ENCODE measurements around the gene SKIDA1.

SKIDA1 gene

DNA sequence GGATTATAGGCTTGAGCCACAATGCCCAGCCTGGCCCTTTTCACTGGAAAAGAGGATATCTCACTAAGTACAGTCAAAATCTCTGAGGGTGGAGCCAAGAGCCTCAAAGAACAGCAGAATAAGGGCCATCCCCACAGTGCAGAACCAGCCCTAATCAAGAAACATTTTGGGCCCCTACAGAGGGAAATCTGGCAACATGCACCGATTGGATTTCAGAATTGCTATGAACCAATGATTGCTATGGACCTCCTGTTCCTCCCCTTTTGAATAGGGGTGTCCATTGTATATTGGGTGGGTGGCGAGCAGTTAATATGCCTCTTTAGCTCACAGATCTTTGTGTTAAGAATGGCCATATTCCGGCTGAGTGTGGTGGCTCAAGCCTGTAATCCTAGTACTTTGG lies 42.7 kb downstream of the SKIDA1 start:
- no peak for DNase-seq (ENCODE audit: low read depth)

DNA sequence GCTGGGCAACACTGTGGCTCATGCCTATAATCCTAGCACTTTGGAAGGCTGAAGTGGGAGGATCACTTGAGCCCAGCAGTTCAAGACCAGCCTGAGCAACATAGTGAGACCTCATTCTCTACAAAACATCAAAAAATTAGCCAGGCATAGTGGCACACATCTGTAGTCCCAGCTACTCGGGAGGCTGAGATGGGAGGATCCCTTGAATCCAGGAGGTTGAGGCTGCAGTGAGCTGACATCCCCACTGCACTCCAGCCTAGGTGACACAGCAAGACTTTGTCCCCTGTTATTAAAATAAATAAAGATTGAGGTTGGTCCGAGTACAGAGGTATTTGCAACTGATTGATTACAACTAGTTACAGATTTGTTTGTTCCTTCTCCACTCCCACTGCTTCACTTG lies 44.1 kb downstream of the SKIDA1 start:
- DNase-seq (ENCODE audit: low read depth) = no peak

DNA sequence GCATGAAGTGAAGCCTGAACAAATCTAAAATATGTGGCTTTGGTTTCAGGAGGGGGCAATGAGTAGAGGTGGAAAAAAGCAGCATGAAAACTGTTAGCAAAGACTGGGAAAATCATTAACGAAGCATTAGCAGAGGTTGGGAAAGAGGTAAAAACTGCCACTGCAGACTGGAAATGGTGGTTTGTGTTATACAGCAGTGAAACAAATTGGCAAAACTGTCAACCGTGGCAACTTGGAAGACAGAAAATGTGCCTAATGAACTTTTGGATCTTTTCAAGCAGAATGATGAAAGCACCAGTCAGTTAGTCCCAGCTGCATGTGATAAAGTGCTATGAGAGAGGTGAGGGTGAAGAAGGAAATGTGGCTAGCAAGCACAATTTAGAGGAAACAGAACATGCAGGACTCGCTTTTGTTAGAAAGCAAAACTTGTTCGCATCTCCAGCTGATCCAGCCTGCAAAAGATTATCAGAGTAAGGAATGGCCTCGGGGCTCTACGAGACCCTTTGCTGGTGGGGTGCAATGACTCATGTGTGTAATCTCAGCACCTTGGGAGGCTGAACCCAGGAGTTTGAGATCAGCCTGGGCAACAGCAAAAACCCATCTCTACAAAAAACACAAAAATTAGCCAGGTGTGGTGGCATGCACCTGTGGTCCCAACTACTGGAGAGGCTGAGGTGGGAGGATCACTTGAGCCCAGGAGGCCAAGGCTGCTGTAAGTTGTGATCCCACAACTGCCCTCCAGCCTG lies 45.7 kb downstream of the SKIDA1 start:
- no peak for DNase-seq (ENCODE audit: low read depth)

DNA sequence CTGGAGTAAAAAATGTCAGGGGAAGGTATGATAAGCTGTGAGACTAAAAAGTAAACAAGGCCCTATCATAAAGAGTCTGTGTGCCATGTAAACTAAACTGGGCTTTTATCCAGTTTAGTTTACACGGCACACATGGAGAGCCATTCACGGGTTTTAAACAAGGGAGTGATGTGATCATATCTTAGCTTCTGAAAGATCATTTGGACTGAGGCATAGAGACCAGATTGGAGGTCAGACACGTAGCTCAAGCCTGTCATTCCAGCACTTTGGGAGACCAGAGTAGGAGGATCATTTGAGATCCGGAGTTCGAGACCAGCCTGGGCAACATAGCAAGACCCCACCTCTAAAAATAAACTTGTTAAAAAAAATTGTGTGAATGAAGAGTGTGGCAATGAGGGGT lies 50.1 kb downstream of the SKIDA1 start:
- DNase-seq (ENCODE audit: low read depth) = no peak

DNA sequence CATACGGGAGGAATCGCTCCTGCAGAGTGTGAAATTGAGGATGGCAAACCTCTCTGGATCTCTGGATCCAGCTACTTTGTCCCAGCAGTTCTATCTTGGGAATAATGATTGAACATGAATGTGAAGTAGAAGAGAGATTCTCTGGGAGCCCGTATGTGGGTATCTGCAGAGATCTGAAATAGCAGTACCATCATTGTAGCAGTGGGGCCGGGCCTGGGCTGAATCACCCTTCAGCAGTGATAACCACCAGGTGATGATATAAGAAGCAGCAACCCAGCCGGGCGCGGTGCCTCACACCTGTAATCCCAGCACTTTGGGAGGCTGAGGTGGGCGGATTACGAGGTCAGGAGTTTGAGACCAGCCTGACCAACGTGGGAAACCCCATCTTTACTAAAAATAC lies 51.9 kb downstream of the SKIDA1 start:
- DNase-seq (ENCODE audit: low read depth) = no peak

DNA sequence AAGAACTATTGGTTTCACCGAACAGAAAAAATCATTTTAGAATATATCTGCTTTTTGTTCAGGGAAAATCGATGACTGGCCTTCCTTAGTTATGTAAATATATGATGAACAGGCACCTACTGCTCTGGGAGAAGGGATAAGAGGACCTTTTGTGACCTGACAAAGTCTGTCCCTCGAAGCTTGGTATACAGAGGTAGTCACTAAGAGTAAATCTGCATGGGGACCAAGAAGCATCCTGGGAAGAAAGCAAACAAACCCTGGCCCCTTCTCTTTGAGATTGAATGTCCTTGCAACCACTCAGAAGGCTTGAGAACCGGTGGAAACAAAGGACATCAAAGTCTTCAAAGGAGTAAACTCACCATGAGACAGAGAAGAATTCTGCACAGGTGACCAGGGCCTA lies 52.3 kb downstream of the SKIDA1 start:
- no peak for DNase-seq (ENCODE audit: low read depth)

DNA sequence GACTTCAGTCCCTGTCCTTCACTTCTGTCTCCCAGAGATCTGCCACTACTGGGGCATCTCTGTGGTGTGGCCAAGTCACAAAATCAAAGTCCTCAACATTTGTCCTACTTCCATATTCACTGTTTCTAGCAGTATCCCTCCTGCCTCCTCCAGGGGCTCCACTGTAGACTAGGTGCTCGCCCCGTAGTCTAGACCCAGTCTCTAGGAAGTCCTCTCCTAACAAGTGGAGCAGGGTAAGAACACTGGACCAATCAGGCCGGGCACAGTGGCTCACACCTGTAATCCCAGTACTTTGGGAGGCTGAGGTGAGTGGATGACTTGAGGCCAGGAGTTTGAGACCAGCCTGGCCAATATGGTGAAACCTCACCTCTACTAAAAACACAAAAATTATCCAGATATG lies 57.4 kb downstream of the SKIDA1 start:
- no peak for DNase-seq (ENCODE audit: low read depth)

DNA sequence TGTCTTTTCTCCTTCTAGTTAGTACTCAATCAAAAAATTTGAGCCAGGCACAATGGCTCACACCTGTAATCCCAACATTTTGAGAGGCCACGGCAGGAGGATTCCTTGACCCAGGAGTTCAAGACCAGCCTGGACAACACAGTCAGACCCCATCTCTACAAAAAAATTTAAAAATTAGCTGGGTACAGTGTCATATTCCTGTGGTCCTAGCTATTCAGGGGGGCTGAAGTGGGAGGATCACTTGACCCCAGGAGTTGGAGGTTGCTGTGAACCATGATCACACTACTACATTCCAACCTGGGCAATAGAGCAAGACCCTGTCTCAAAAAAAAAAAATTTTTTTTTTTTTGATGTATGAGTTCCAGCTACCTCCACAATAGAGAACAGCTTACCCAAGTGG lies 57.8 kb downstream of the SKIDA1 start:
- DNase-seq (ENCODE audit: low read depth) = no peak

DNA sequence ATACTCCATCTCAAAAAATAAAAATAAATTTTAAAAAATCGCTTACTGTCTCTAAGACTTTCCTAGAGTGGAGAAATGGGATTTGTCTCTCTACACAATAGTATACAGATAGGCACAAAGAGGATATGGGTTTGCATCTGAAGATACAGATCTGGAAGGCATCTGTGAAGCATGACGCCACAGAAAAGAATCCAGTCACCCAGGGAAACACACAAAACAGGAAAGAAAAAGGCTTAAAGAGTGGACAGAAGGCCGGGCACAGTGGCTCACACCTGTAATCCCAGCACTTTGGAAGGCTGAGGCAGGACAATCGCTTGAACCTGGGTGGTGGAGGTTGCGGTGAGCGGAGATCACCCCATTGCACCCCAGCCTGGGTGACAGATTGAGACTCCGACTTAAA lies 61.3 kb downstream of the SKIDA1 start:
- DNase-seq (ENCODE audit: low read depth) = no peak

Data from activated T-cell treated with anti-CD3 and anti-CD28 coated beads for 1 hour (primary cell).